HEK293 (cell line): ENCODE data around the gene LARGE1.

Source experiments
- ZBTB7A ChIP-seq: fragments of 450-650 bp; formaldehyde crosslinking; IDR thresholded peaks from 2 replicates; pipeline ENCODE4 v1.5.1; 2016; ENCODE audit warnings: low read depth, missing biosample characterization, missing genetic modification characterization
- ZNF157 ChIP-seq: fragments of 450-650 bp; formaldehyde crosslinking; IDR thresholded peaks from 2 replicates; pipeline ENCODE4 v1.5.1; 2016; ENCODE audit warnings: missing biosample characterization, missing genetic modification characterization
- ZNF658 ChIP-seq: fragments of 450-650 bp; formaldehyde crosslinking; IDR thresholded peaks from 2 replicates; pipeline ENCODE4; 2016; ENCODE audit warnings: missing biosample characterization, missing genetic modification characterization
- TF ChIP-seq, protein P1 (sequence below): fragments of 450-650 bp; formaldehyde crosslinking; IDR thresholded peaks from 2 replicates; pipeline ENCODE4 v1.5.1; 2016; ENCODE audit warnings: missing biosample characterization, missing genetic modification characterization, low read depth
- TF ChIP-seq, protein P2 (sequence below): fragments of 450-650 bp; formaldehyde crosslinking; IDR thresholded peaks from 2 replicates; pipeline ENCODE4 v1.5.1; 2016; ENCODE audit warnings: missing biosample characterization, missing genetic modification characterization
- TF ChIP-seq, protein P3 (sequence below): fragments of 450-650 bp; formaldehyde crosslinking; IDR thresholded peaks from 2 replicates; pipeline ENCODE4 v1.5.1; 2016; ENCODE audit warnings: missing biosample characterization, missing genetic modification characterization

DNA sequence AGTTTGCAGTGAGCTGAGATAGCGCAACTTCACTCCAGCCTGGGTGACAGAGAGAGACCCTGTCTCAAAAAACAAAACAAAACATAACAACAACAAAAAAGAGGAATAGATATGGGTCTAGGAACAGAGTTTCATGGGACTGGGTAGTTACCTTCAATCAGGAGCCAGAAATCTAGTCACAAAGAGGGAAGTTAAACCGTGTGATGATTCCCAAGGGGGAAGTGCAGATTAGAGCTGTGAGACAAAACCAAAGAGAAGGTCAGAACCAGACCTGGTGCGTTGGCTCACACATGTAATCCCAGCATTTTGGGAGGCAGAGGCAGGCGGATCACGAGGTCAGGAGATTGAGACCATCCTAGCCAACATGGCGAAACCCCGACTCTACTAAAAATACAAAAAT lies 42.1 kb upstream of the LARGE1 start:
- TF ChIP-seq, protein P1, sequence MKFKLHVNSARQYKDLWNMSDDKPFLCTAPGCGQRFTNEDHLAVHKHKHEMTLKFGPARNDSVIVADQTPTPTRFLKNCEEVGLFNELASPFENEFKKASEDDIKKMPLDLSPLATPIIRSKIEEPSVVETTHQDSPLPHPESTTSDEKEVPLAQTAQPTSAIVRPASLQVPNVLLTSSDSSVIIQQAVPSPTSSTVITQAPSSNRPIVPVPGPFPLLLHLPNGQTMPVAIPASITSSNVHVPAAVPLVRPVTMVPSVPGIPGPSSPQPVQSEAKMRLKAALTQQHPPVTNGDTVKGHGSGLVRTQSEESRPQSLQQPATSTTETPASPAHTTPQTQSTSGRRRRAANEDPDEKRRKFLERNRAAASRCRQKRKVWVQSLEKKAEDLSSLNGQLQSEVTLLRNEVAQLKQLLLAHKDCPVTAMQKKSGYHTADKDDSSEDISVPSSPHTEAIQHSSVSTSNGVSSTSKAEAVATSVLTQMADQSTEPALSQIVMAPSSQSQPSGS (tag by site-specific recombination), result no peak
- TF ChIP-seq ZBTB7A (tag by site-specific recombination), result no peak
- TF ChIP-seq, protein P2, sequence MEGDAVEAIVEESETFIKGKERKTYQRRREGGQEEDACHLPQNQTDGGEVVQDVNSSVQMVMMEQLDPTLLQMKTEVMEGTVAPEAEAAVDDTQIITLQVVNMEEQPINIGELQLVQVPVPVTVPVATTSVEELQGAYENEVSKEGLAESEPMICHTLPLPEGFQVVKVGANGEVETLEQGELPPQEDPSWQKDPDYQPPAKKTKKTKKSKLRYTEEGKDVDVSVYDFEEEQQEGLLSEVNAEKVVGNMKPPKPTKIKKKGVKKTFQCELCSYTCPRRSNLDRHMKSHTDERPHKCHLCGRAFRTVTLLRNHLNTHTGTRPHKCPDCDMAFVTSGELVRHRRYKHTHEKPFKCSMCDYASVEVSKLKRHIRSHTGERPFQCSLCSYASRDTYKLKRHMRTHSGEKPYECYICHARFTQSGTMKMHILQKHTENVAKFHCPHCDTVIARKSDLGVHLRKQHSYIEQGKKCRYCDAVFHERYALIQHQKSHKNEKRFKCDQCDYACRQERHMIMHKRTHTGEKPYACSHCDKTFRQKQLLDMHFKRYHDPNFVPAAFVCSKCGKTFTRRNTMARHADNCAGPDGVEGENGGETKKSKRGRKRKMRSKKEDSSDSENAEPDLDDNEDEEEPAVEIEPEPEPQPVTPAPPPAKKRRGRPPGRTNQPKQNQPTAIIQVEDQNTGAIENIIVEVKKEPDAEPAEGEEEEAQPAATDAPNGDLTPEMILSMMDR (tag by site-specific recombination), result no peak
- TF ChIP-seq, protein P3, sequence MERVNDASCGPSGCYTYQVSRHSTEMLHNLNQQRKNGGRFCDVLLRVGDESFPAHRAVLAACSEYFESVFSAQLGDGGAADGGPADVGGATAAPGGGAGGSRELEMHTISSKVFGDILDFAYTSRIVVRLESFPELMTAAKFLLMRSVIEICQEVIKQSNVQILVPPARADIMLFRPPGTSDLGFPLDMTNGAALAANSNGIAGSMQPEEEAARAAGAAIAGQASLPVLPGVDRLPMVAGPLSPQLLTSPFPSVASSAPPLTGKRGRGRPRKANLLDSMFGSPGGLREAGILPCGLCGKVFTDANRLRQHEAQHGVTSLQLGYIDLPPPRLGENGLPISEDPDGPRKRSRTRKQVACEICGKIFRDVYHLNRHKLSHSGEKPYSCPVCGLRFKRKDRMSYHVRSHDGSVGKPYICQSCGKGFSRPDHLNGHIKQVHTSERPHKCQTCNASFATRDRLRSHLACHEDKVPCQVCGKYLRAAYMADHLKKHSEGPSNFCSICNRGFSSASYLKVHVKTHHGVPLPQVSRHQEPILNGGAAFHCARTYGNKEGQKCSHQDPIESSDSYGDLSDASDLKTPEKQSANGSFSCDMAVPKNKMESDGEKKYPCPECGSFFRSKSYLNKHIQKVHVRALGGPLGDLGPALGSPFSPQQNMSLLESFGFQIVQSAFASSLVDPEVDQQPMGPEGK (tag by site-specific recombination), result no peak
- TF ChIP-seq ZNF658 (tag by site-specific recombination), result no peak
- TF ChIP-seq ZNF157 (tag by site-specific recombination), result no peak
